Upper lobe of left lung (tissue), 6 donors: Measurements from ENCODE around the gene MAPK8. TPM values are rescaled to one million over a fixed set of nuclear protein-coding genes. Genes with fewer than 3 reads are reported as not detected.

ENCODE experiments used
- ATAC-seq, 2 donors: fragments of 200-7000 bp; cut with Tn5 transposase; one replicate each; pipeline ENCODE4 v1.9.1; 2022; ENCODE audit warnings: mild to moderate bottlenecking in 2 of 2, moderate library complexity in 2 of 2; ENCODE audit not compliant: low FRiP score in 2 of 2
- DNase-seq, 2 donors: peaks; one replicate each; pipeline ENCODE4 v3.0.0-alpha.2; 2019 to 2020
- H3K27ac ChIP-seq, 4 donors: fragments of 200-600 bp; sonication (generic); one replicate each; pipeline ENCODE4 v1.5.1; 2016 to 2019
- H3K27me3 ChIP-seq, 4 donors: fragments of 200-600 bp; sonication (generic); one replicate each; pipeline ENCODE4 v1.5.1; 2017 to 2019
- H3K36me3 ChIP-seq, 4 donors: fragments of 200-600 bp; sonication (generic); one replicate each; pipeline ENCODE4 v1.5.1; 2016 to 2019
- H3K4me1 ChIP-seq, 4 donors: fragments of 200-600 bp; sonication (generic); one replicate each; pipeline ENCODE4 v1.5.1; 2018 to 2019
- H3K4me3 ChIP-seq, 4 donors: fragments of 200-600 bp; sonication (generic); one replicate each; pipeline ENCODE4 v1.5.1; 2017 to 2019; ENCODE audit warnings: mild to moderate bottlenecking in 2 of 4, moderate library complexity in 1 of 4
- H3K9me3 ChIP-seq, 4 donors: fragments of 200-600 bp; sonication (generic); one replicate each; pipeline ENCODE4 v1.5.1; 2018 to 2019
- EP300 ChIP-seq, 4 donors: sonication (generic); formaldehyde crosslinking; IDR thresholded peaks; one replicate each; pipeline ENCODE4 v1.5.1; 2017; ENCODE audit warnings: antibody characterized with exemption in 4 of 4, control low read depth in 2 of 4
- POLR2A ChIP-seq, 4 donors: fragments of 450-650 bp; IDR thresholded peaks; one replicate each; pipeline ENCODE4 v1.5.1; 2016 to 2017; ENCODE audit warnings: antibody characterized with exemption in 4 of 4, mild to moderate bottlenecking in 2 of 4
- POLR2AphosphoS5 ChIP-seq, 2 donors: sonication (generic); formaldehyde crosslinking; IDR thresholded peaks; one replicate each; pipeline ENCODE4 v1.5.1; 2017; ENCODE audit warnings: antibody characterized with exemption in 2 of 2
- WGBS, 2 donors: methylation state at CpG; one replicate each; pipeline ENCODE4 v1.1.5; 2017 to 2018; 5-methylcytosine and 5-hydroxymethylcytosine counted together
- total RNA-seq, 6 donors: library from RNA; depleted of rRNA in 4 of 6; stranded (reverse); fragments of >200 nt in 4 of 6; gene quantifications; one replicate each; pipeline versions ENCODE4 v1.1.0 to v1.2.1, GENCODE V29; 2016 to 2021
- TF ChIP-seq, protein P1 (sequence below), 6 experiments: fragments of 450-650 bp in 4 of 6; fragments of 200-600 bp in 2 of 6; sonication (generic) in 2 of 6; IDR thresholded peaks; one replicate each; pipeline ENCODE4 v1.5.1; 2016 to 2019; ENCODE audit warnings: antibody characterized with exemption in 6 of 6
- donor health status: DM: no; HTN: no; CAD: no; lungs with moderate emphysema.
- donor health status: DM: no; HTN: yes; CAD: no; lungs with severe emphysema.

The MAPK8 gene
- total RNA-seq, 6 donors from 2014 or later = 33.6 to 61.6 (median 46.6) TPM

DNA sequence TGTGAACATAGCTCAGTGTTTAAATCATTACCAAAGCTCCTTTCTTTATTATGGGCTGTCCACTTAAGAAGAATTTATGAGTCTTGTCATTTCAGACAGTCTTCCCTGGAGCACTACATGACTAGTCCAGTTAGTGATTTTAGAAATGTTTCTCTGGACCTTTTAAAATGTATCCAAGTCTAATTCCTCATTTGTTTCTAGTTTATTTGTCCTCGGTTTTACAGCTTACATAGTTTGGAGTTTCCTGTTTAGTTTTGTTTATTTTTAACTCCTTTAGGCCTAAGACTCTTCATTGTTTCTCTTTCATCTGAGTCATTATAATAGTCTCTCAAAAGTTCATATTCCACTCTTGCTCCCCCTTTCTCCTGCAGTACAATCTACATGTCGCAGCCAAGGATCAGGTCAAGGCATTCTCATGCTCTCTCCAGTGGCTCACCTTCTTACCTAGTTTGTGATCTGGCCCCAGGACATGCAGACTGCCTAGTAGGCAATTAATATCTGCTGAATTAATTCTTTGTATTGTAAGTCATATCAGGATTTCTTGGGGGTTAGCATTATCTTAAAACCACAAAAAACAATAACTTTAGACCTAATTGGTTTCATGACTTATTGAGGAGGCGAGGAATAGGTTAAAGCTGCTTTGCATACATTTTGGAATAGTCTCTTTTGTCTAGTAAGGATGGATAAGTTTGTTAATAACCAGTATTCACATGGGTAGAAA, 93.8 kb downstream of the MAPK8 start:
- Histone ChIP-seq H3K4me3 (no peak overlapping the region), H3K36me3 (no peaks in the 10 kb centered on the region), H3K9me3 (no peaks in the 10 kb centered on the region), H3K27me3 (no peaks in the 10 kb centered on the region), H3K4me1 (peaks cover 4 to 19% (median 10%) of the 10 kb centered on the region in 4 donors), H3K27ac (no peak overlapping the region)
- ATAC-seq = no peak
- 61 to 63% methylated on average over 3 of the region's 3 CpGs for WGBS, 2 donors
- no peak for TF ChIP-seq POLR2AphosphoS5 (IDR thresholded peaks at IDR 0.05)
- no peak for DNase-seq

DNA sequence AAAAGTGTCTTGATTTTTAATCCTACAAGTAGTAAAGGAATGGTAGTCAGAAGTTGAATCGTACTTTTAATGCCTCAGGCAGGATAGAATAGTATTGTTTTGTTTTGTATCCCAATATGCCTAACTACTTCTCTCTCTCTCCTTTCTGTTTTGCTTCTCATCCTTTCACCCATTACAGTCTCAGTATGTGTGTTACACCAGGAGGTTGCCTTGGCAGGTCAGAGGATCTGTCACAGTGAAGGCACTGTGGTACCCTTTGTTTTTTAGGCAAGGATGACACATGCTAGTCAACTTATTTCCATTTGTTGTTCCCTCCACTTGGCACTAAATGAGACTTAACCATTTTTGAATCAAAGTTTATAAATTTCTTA, 94.4 kb downstream of the MAPK8 start:
- no peak for TF ChIP-seq EP300 (IDR thresholded peaks at IDR 0.05)
- TF ChIP-seq, protein P1, sequence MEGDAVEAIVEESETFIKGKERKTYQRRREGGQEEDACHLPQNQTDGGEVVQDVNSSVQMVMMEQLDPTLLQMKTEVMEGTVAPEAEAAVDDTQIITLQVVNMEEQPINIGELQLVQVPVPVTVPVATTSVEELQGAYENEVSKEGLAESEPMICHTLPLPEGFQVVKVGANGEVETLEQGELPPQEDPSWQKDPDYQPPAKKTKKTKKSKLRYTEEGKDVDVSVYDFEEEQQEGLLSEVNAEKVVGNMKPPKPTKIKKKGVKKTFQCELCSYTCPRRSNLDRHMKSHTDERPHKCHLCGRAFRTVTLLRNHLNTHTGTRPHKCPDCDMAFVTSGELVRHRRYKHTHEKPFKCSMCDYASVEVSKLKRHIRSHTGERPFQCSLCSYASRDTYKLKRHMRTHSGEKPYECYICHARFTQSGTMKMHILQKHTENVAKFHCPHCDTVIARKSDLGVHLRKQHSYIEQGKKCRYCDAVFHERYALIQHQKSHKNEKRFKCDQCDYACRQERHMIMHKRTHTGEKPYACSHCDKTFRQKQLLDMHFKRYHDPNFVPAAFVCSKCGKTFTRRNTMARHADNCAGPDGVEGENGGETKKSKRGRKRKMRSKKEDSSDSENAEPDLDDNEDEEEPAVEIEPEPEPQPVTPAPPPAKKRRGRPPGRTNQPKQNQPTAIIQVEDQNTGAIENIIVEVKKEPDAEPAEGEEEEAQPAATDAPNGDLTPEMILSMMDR (IDR thresholded peaks at IDR 0.05) = no peak
- TF ChIP-seq POLR2AphosphoS5 (IDR thresholded peaks at IDR 0.05) = no peak
- no peak for TF ChIP-seq POLR2A (IDR thresholded peaks at IDR 0.05)
- no peaks in the 10 kb centered on the region for H3K36me3 ChIP-seq
- ATAC-seq (no peak), DNase-seq (no peak)
- no peaks in the 10 kb centered on the region for H3K27me3 ChIP-seq
- no peaks in the 10 kb centered on the region for H3K9me3 ChIP-seq
- no peak overlapping the region for H3K4me3 ChIP-seq
- peaks cover 4 to 19% (median 10%) of the 10 kb centered on the region in 4 donors for H3K4me1 ChIP-seq
- WGBS, 2 donors = 96 to 97% methylated on average over 1 of the region's 1 CpG
- H3K27ac ChIP-seq = no peak overlapping the region

DNA sequence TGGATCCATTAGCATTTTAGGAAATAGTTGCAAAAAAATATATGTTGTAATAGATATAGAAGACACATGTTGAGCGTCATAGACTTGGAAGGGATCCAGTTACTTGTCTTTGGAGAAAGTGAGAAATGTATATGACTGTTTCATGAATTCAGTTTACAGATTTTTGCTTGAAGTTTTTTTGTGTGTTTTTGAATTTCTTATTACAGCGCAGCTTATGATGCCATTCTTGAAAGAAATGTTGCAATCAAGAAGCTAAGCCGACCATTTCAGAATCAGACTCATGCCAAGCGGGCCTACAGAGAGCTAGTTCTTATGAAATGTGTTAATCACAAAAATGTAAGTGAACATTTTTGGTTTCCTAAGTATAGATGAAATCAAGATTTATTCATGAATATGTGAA, 98.2 kb downstream of the MAPK8 start:
- H3K27ac ChIP-seq = no peak overlapping the region
- peaks cover 0 to 2% (median 0%) of the 10 kb centered on the region in 4 donors for H3K36me3 ChIP-seq
- DNase-seq = peak in 1 of 2 donors; percentile 26
- no peaks in the 10 kb centered on the region for H3K9me3 ChIP-seq
- TF ChIP-seq POLR2A (IDR thresholded peaks at IDR 0.05) = no peak
- TF ChIP-seq, protein P1 (IDR thresholded peaks at IDR 0.05) = no peak
- no peak for TF ChIP-seq EP300 (IDR thresholded peaks at IDR 0.05)
- no peak for TF ChIP-seq POLR2AphosphoS5 (IDR thresholded peaks at IDR 0.05)
- H3K27me3 ChIP-seq = no peaks in the 10 kb centered on the region
- WGBS, 2 donors = 52 to 71% methylated on average over 4 of the region's 4 CpGs
- H3K4me1 ChIP-seq = peaks cover under 1 to 14% (median 8%) of the 10 kb centered on the region in 4 donors
- no peak overlapping the region for H3K4me3 ChIP-seq
- ATAC-seq = no peak

DNA sequence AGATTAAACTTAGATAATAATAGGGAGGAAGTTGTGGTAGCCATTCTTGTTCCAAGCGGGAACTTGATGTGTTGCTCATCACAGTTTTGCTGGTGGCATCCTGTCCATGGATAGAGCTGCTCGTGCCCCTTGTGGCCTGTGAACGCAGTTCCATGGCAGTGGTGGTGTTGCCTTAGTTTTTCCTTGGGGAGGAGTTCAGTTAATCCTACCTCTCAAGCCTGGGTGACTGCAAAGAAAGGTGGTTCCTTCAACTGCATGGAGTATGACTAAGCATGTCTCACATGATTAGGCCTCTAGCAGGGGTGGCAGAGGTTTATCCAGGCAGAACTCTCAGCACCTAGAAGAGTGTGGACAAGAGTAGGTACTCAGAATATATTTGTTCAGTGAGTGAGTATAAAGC, 99.7 kb downstream of the MAPK8 start:
- peak in 1 of 2 donors; percentile 43 for DNase-seq
- no peak for TF ChIP-seq EP300 (IDR thresholded peaks at IDR 0.05)
- TF ChIP-seq POLR2A (IDR thresholded peaks at IDR 0.05) = no peak
- no peak for TF ChIP-seq POLR2AphosphoS5 (IDR thresholded peaks at IDR 0.05)
- TF ChIP-seq, protein P1 (IDR thresholded peaks at IDR 0.05) = no peak
- Histone ChIP-seq H3K27me3 (no peaks in the 10 kb centered on the region), H3K4me1 (peaks cover 0 to 5% (median 2%) of the 10 kb centered on the region in 4 donors), H3K27ac (peak overlapping the region in 1 of 4 donors; percentile 40), H3K36me3 (peaks cover 0 to 14% (median 0%) of the 10 kb centered on the region in 4 donors), H3K9me3 (no peaks in the 10 kb centered on the region), H3K4me3 (no peak overlapping the region)
- no peak for ATAC-seq
- 45 to 51% methylated on average over 3 of the region's 3 CpGs for WGBS, 2 donors

DNA sequence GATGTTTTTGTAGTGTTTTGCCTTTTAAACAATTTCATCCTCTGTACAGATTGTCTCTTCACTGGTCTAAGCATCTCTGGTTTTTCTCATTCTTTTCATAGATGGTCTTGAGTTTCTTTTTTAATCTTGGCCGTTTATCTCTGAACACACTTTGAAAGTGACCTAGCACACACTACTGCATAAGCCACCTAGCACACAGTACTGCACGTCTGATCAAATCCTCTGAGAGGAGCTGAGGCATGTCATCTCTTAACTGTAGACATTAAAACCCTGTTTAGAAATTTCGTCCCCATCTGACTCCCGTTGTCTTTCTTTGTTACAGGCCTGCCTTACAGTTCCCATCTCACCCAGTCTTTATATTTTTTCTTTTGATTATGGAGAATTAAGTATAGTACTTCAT, 100.2 kb downstream of the MAPK8 start:
- H3K27me3 ChIP-seq = no peaks in the 10 kb centered on the region
- DNase-seq (no peak), ATAC-seq (no peak)
- TF ChIP-seq, protein P1 (IDR thresholded peaks at IDR 0.05) = no peak
- TF ChIP-seq POLR2A (IDR thresholded peaks at IDR 0.05) (no peak), EP300 (IDR thresholded peaks at IDR 0.05) (no peak), POLR2AphosphoS5 (IDR thresholded peaks at IDR 0.05) (no peak)
- H3K4me3 ChIP-seq = no peak overlapping the region
- H3K27ac ChIP-seq = no peak overlapping the region
- WGBS, 2 donors = 92 to 93% methylated on average over 4 of the region's 4 CpGs
- peaks cover 0 to under 1% (median 0%) of the 10 kb centered on the region in 4 donors for H3K9me3 ChIP-seq
- peaks cover 0 to 14% (median under 1%) of the 10 kb centered on the region in 4 donors for H3K36me3 ChIP-seq
- peaks cover 0 to 5% (median 2%) of the 10 kb centered on the region in 4 donors for H3K4me1 ChIP-seq
